GM12878 (cell line): ENCODE measurements around the gene SUSD6. TPM values are rescaled to one million over a fixed set of nuclear protein-coding genes. Genes with fewer than 3 reads are reported as not detected.
"Not testable (repeated sequence)": the region's sequence is repeated elsewhere in the genome, so short reads cannot be mapped to it uniquely, and the experiment has no call there.

ENCODE experiments used
- ATAC-seq: fragments of 200-7000 bp; cut with Tn5 transposase; 3 replicates; pipeline ENCODE4 v1.9.1; 2020; ENCODE audit warnings: mild to moderate bottlenecking, moderate library complexity
- BruUV-seq: library from RNA; stranded (reverse); fragments of 400-500 nt; replicated peaks from 2 replicates; lab custom pipeline; 2021; lab: Mats Ljungman, UMichigan
- CTCF ChIA-PET: fragments of 300-600 bp; sonication (Branson Sonifier 250); formaldehyde crosslinking; extraction: SDS; loops from one replicate; lab custom pipeline; 2021; ENCODE audit warnings: inconsistent platforms; lab: Yijun Ruan, JAX
- POLR2A ChIA-PET: fragments of 350-600 bp; formaldehyde crosslinking; extraction: SDS; loops from one replicate; lab custom pipeline; 2021; ENCODE audit warnings: inconsistent platforms; lab: Charles Lee
- RAD21 ChIA-PET: fragments of 300-600 bp; sonication (Branson Sonifier 250); formaldehyde crosslinking; loops from one replicate; lab custom pipeline; 2023; ENCODE audit warnings: antibody characterized with exemption; ENCODE audit not compliant: unreplicated experiment; lab: Charles Lee
- SMC1A ChIA-PET: fragments of 300-600 bp; sonication (Branson Sonifier 250); formaldehyde crosslinking; loops from one replicate; lab custom pipeline; 2023; ENCODE audit not compliant: unreplicated experiment, uncharacterized antibody; lab: Charles Lee
- DNase-seq: peaks from one replicate; pipeline ENCODE4 v3.0.0-alpha.2; 2011; ENCODE audit warnings: low read depth, low spot score
- FAIRE-seq: peaks from 3 replicates; lab custom pipeline; 2011; peaks lifted over from hg19 to GRCh38; lab: Jason Lieb, UNC
- H2AFZ ChIP-seq: 2 replicates; pipeline ENCODE4 v1.6.0; 2011; ENCODE audit warnings: low read depth, low read length, control low read depth; ENCODE audit not compliant: control insufficient read depth
- H3K27ac ChIP-seq: 2 replicates; pipeline ENCODE4 v1.5.1; 2011; ENCODE audit warnings: control low read depth; ENCODE audit not compliant: control insufficient read depth, insufficient read depth
- H3K27me3 ChIP-seq, 2 experiments: replicated peaks in 1 of 2; 2 replicates each; pipeline versions ENCODE4 v1.6.0 to v1.6.1; 2011; ENCODE audit warnings: low read length in 1 of 2; ENCODE audit not compliant: control insufficient read depth in 2 of 2, insufficient read depth in 2 of 2
- H3K36me3 ChIP-seq, 2 experiments: 2 replicates each; pipeline ENCODE4 v1.5.1; 2011; ENCODE audit warnings: low read length in 1 of 2; ENCODE audit not compliant: control insufficient read depth in 2 of 2, insufficient read depth in 2 of 2
- H3K4me1 ChIP-seq: 2 replicates; pipeline ENCODE4 v1.6.1; 2011; ENCODE audit warnings: mild to moderate bottlenecking, low read length, moderate library complexity, mixed read lengths; ENCODE audit not compliant: control insufficient read depth, insufficient read depth
- H3K4me2 ChIP-seq: 2 replicates; pipeline ENCODE4 v1.6.0; 2011; ENCODE audit warnings: control low read depth; ENCODE audit not compliant: control insufficient read depth, insufficient read depth
- H3K4me3 ChIP-seq: fragments of 200-600 bp; sonication (generic); 2 replicates; pipeline ENCODE4 v1.5.1; 2016
- H3K79me2 ChIP-seq: 2 replicates; pipeline ENCODE4 v1.6.0; 2011; ENCODE audit warnings: low read length; ENCODE audit not compliant: control insufficient read depth, insufficient read depth
- H3K9ac ChIP-seq: 2 replicates; pipeline ENCODE4 v1.8.0; 2011; ENCODE audit warnings: low read length, control low read depth, mixed read lengths; ENCODE audit not compliant: control insufficient read depth, insufficient read depth
- H3K9me3 ChIP-seq: replicated peaks from 3 replicates; pipeline ENCODE4 v1.5.1; 2011; ENCODE audit warnings: mild to moderate bottlenecking, low read length; ENCODE audit not compliant: control insufficient read depth, insufficient read depth
- H4K20me1 ChIP-seq: 2 replicates; pipeline ENCODE4 v1.6.0; 2011; ENCODE audit not compliant: control insufficient read depth, insufficient read depth
- BCLAF1 ChIP-seq: fragments of 450-650 bp; IDR thresholded peaks from 2 replicates; pipeline ENCODE4 v1.6.1; 2017; ENCODE audit warnings: antibody characterized with exemption, mild to moderate bottlenecking, moderate library complexity
- EP300 ChIP-seq, 2 experiments: fragments of 150-350 bp in 1 of 2; IDR thresholded peaks; 2 replicates each; pipeline ENCODE4 v1.6.1; 2011 to 2012; ENCODE audit warnings: low read depth in 2 of 2, low read length in 2 of 2, borderline replicate concordance in 1 of 2, improper control_type of control experiment in 1 of 2, inconsistent platforms in 1 of 2; ENCODE audit not compliant: control insufficient read depth in 1 of 2
- ESRRA ChIP-seq: IDR thresholded peaks from 2 replicates; pipeline ENCODE4 v1.6.1; 2012; ENCODE audit warnings: mild to moderate bottlenecking, low read length, improper control_type of control experiment
- RAD21 ChIP-seq: IDR thresholded peaks from 2 replicates; pipeline ENCODE4 v1.6.1; 2011; ENCODE audit warnings: mild to moderate bottlenecking, low read depth, low read length, moderate library complexity; ENCODE audit not compliant: insufficient read depth
- ZZZ3 ChIP-seq: IDR thresholded peaks from 2 replicates; pipeline ENCODE4 v1.6.1; 2011; ENCODE audit warnings: low read depth; ENCODE audit not compliant: control insufficient read depth, insufficient read length
- WGBS: methylation state at CpG from one replicate; pipeline ENCODE4 v1.1.6; 2016; ENCODE audit warnings: low lambda C conversion rate; ENCODE audit not compliant: insufficient replicate concordance, insufficient coverage; ENCODE audit errors: missing lambda C conversion rate; 5-methylcytosine and 5-hydroxymethylcytosine counted together
- in situ Hi-C: fragments of 300-500 bp; cut with MboI; formaldehyde crosslinking; loops from 9 replicates; pipeline ENCODE4 v1.14.3; 2018; ENCODE audit warnings: mixed read lengths
- intact Hi-C: fragments of 100-400 bp; cut with micrococcal nuclease; formaldehyde crosslinking; loops from one replicate; pipeline ENCODE4 v1.14.2; 2022; ENCODE audit not compliant: unreplicated experiment
- polyA plus RNA-seq, 11 experiments: library from polyadenylated mRNA; depleted of rRNA in 4 of 11; unstranded in 6 of 11; stranded (reverse) in 5 of 11; fragments of >200 nt; fragmentation: Nextera tagmentation in 4 of 11; fragmentation: Illumina TruSeq in 1 of 11; extraction: Ambion mirVana in 4 of 11; extraction: Trizol in 1 of 11; gene quantifications; 1 replicate in 1 of 11; 2 replicates in 10 of 11; pipeline versions ENCODE4 v1.2.1 to v1.2.3, GENCODE V29; 2011 to 2016; ENCODE audit warnings: inconsistent platforms in 2 of 11, missing spikeins in 2 of 11, low read depth in 1 of 11
- total RNA-seq, 4 experiments: library from RNA; depleted of rRNA in 3 of 4; stranded (reverse); fragments of >200 nt in 3 of 4; fragmentation: Illumina TruSeq in 1 of 4; extraction: Trizol in 1 of 4; gene quantifications; 2 replicates each; pipeline versions ENCODE4 v1.2.1 to v1.2.3, GENCODE V29; 2013 to 2021
- TF ChIP-seq, protein P1 (sequence below): fragments of 450-650 bp; formaldehyde crosslinking; IDR thresholded peaks from 2 replicates; pipeline ENCODE4 v1.4.0; 2022; ENCODE audit warnings: mild to moderate bottlenecking, moderate library complexity

Gene SUSD6
- total and polyA plus RNA-seq, 10 of the 15 experiments (the other 5 are each of a cell fraction or from before 2014, with no cell fraction given) = 6.6 to 39.8 (median 20.2) TPM

GRCh38 chr14:69599431-69599830 is 12.0 kb upstream of the SUSD6 start:
- H3K9me3 ChIP-seq, H3K4me2 ChIP-seq, H2AFZ ChIP-seq, H3K27me3 ChIP-seq, H3K4me3 ChIP-seq, intact Hi-C loops, BruUV-seq, H4K20me1 ChIP-seq, H3K27ac ChIP-seq, H3K36me3 ChIP-seq, DNase-seq, FAIRE-seq, H3K4me1 ChIP-seq, H3K9ac ChIP-seq, in situ Hi-C loops, ATAC-seq, H3K79me2 ChIP-seq: not testable (repeated sequence)
- WGBS = 90% methylated on average over 4 of the region's 5 CpGs
- SMC1A ChIA-PET = interaction anchor here (1.1 kb wide), 1 partner anchor 105 kb away, joined by 3 read pairs; no protein-coding TSS in a partner anchor
- RAD21 ChIA-PET = interaction anchor here (0.7 to 2.5 kb wide), 4 partner anchors 15 to 132 kb away, joined by 3 to 8 read pairs (median 6); no protein-coding TSS in a partner anchor
- CTCF ChIA-PET = interaction anchor here (7.0 kb wide), 1 partner anchor 127 kb away, joined by 36 read pairs; no protein-coding TSS in a partner anchor
- POLR2A ChIA-PET = interaction anchor here (0.7 kb wide), 1 partner anchor 51 kb away, joined by 3 read pairs; no protein-coding TSS in a partner anchor

GRCh38 chr14:69600304-69600891 is 11.0 kb upstream of the SUSD6 start:
- Histone ChIP-seq H4K20me1 (no peaks in the 10 kb centered on the region), H3K4me1 (no peaks in the 10 kb centered on the region), H3K9me3 (no peaks in the 10 kb centered on the region), H3K36me3 (no peaks in the 10 kb centered on the region), H3K9ac (no peak overlapping the region), H3K4me2 (no peak overlapping the region), H3K4me3 (no peak overlapping the region), H3K27ac (no peak overlapping the region), H2AFZ (no peak overlapping the region), H3K79me2 (no peaks in the 10 kb centered on the region), H3K27me3 (no peaks in the 10 kb centered on the region)
- RAD21 ChIA-PET = interaction anchor here (0.6 to 2.5 kb wide), 6 partner anchors 16 to 151 kb away, joined by 3 to 8 read pairs (median 4); no protein-coding TSS in a partner anchor
- no peak for FAIRE-seq
- intact Hi-C loops (no loop called here), in situ Hi-C loops (no loop called here)
- DNase-seq = no peak
- no TSS peak for BruUV-seq
- no peak for ATAC-seq
- SMC1A ChIA-PET = interaction anchor here (1.3 to 1.5 kb wide), 3 partner anchors 108 to 358 kb away, joined by 3 to 5 read pairs (median 3); no protein-coding TSS in a partner anchor
- 25% methylated on average over 3 of the region's 3 CpGs for WGBS
- POLR2A ChIA-PET = interaction anchor here (0.8 to 1.1 kb wide), 2 partner anchors 11 to 53 kb away, joined by 3 read pairs; no protein-coding TSS in a partner anchor
- CTCF ChIA-PET = interaction anchor here (0.6 to 7.0 kb wide), 3 partner anchors 119 to 170 kb away, joined by 3 to 36 read pairs (median 4); no protein-coding TSS in a partner anchor
- TF ChIP-seq RAD21 (no peak), EP300 (IDR thresholded peaks at IDR 0.05; ENCODE audit: borderline replicate concordance in 1 of 2, control insufficient read depth in 1 of 2, low read depth in 2 of 2, low read length in 2 of 2) (no peak), ZZZ3 (no peak), ESRRA (no peak), BCLAF1 (no peak)
- TF ChIP-seq, protein P1, sequence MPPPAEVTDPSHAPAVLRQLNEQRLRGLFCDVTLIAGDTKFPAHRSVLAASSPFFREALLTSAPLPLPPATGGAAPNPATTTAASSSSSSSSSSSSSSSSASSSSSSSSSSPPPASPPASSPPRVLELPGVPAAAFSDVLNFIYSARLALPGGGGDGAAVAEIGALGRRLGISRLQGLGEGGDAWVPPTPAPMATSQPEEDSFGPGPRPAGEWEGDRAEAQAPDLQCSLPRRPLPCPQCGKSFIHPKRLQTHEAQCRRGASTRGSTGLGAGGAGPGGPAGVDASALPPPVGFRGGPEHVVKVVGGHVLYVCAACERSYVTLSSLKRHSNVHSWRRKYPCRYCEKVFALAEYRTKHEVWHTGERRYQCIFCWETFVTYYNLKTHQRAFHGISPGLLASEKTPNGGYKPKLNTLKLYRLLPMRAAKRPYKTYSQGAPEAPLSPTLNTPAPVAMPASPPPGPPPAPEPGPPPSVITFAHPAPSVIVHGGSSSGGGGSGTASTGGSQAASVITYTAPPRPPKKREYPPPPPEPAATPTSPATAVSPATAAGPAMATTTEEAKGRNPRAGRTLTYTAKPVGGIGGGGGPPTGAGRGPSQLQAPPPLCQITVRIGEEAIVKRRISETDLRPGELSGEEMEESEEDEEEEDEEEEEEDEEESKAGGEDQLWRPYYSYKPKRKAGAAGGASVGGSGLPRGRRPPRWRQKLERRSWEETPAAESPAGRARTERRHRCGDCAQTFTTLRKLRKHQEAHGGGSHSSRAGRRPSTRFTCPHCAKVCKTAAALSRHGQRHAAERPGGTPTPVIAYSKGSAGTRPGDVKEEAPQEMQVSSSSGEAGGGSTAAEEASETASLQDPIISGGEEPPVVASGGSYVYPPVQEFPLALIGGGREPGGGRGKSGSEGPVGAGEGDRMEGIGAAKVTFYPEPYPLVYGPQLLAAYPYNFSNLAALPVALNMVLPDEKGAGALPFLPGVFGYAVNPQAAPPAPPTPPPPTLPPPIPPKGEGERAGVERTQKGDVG = no peak
